SK-N-SH (cell line): ENCODE measurements around the gene ATP2C1.

Experiments used
- FOXM1 ChIP-seq: IDR thresholded peaks from 2 replicates; pipeline ENCODE4 v1.4.0; 2012; ENCODE audit warnings: low read depth, mild to moderate bottlenecking
- JUND ChIP-seq: IDR thresholded peaks from 2 replicates; pipeline ENCODE4 v1.4.0; 2012
- NFIC ChIP-seq: IDR thresholded peaks from 2 replicates; pipeline ENCODE4 v1.4.0; 2012; ENCODE audit warnings: borderline replicate concordance
- SIN3A ChIP-seq: IDR thresholded peaks from 2 replicates; pipeline ENCODE4 v1.6.1; 2012; ENCODE audit warnings: low read depth, mild to moderate bottlenecking, low read length, moderate library complexity, borderline replicate concordance

- TF ChIP-seq SIN3A (no peak), NFIC (no peak), JUND (no peak), FOXM1 (no peak)
Observed at GRCh38 chr3:131018970-131019369, 125.1 kb downstream of the ATP2C1 start.
